ENCODE results near the gene POLR1A. TPM values are rescaled to one million over a fixed set of nuclear protein-coding genes. Genes with fewer than 3 reads are reported as not detected.

The POLR1A gene
- total RNA-seq, 1 donor from 2014 or later, result 17.2 TPM

DNA sequence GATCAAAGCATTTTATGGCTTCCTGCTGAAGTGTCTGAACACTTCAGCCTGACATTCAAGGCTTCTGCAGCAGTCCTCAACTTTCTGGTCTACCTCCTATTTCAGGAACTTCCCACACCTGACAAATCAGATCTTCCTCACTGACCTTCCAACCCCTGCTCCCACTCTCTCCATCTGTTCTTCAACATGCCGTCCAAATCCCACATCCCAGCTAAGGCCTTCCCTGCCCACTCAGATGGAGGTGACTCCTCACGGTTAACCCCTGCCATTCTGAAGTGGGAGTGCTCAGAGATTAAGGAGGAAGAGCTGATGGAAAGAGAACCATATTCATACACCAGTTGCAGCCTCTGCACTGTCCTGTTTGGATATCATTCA, 104.8 kb downstream of the POLR1A start:
- Histone ChIP-seq H3K27ac (peak overlapping the region; percentile 84), H3K36me3 (no peaks in the 10 kb centered on the region), H3K4me1 (peaks cover 52% of the 10 kb centered on the region), H3K9me3 (no peaks in the 10 kb centered on the region), H3K4me3 (no peak overlapping the region), H3K27me3 (no peaks in the 10 kb centered on the region)
- DNase-seq (ENCODE audit: extremely low spot score in 2 of 2), result no peak
- intact Hi-C loops (cut with DNase I), result no loop called here
- TF ChIP-seq, protein P1, sequence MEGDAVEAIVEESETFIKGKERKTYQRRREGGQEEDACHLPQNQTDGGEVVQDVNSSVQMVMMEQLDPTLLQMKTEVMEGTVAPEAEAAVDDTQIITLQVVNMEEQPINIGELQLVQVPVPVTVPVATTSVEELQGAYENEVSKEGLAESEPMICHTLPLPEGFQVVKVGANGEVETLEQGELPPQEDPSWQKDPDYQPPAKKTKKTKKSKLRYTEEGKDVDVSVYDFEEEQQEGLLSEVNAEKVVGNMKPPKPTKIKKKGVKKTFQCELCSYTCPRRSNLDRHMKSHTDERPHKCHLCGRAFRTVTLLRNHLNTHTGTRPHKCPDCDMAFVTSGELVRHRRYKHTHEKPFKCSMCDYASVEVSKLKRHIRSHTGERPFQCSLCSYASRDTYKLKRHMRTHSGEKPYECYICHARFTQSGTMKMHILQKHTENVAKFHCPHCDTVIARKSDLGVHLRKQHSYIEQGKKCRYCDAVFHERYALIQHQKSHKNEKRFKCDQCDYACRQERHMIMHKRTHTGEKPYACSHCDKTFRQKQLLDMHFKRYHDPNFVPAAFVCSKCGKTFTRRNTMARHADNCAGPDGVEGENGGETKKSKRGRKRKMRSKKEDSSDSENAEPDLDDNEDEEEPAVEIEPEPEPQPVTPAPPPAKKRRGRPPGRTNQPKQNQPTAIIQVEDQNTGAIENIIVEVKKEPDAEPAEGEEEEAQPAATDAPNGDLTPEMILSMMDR (IDR thresholded peaks at IDR 0.05), result no peak
- TF ChIP-seq POLR2AphosphoS5 (IDR thresholded peaks at IDR 0.05; ENCODE audit: insufficient read depth in 1 of 2, low read depth in 1 of 2), result no peak

DNA sequence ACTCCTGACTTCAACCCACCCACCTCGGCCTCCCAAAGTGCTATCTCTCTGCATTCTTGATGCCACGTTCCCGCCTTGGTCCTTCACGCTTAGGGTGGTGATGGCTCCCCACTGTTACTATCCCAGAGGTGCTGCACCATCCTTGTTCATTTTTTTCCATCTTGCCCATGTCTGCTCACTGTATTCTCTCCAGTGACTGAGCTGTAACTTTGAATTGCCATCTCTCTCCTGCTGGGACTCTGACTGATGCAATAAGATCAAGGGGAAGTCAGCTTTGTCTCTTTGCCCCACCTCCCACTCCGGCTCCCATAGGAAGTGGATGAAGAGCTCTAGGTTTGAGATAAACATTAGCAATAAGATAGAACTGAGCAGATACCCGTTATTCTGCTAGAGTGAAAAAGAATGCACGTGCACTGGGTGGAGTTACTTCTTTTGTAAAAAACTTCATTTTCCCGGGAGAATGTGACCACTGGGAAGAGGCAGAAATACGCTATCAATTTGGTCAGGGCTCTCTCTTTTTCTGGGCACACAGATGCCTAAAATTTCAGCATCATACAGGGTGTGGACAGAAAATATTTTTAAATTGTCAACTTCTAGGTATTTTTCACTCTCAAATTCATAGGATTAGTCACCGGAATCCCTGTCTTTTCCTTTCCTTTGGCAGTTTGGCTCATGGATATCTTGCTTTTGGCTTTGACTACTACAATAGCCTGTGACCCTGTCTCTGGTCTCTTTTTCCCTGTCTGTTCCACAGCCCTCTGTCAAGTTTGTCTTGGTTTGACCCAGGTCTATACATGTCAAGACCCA, 105.4 kb downstream of the POLR1A start:
- H3K4me1 ChIP-seq, result peaks cover 58% of the 10 kb centered on the region
- no peaks in the 10 kb centered on the region for H3K9me3 ChIP-seq
- no peaks in the 10 kb centered on the region for H3K27me3 ChIP-seq
- no peak overlapping the region for H3K4me3 ChIP-seq
- TF ChIP-seq POLR2AphosphoS5 (IDR thresholded peaks at IDR 0.05; ENCODE audit: insufficient read depth in 1 of 2, low read depth in 1 of 2) (no peak), POLR2A (IDR thresholded peaks at IDR 0.05) (no peak)
- TF ChIP-seq, protein P1 (IDR thresholded peaks at IDR 0.05), result no peak
- H3K27ac ChIP-seq, result peak overlapping the region; percentile 84
- no peaks in the 10 kb centered on the region for H3K36me3 ChIP-seq
- DNase-seq (ENCODE audit: extremely low spot score in 2 of 2), result no peak
- intact Hi-C loops (cut with DNase I), result no loop called here

DNA sequence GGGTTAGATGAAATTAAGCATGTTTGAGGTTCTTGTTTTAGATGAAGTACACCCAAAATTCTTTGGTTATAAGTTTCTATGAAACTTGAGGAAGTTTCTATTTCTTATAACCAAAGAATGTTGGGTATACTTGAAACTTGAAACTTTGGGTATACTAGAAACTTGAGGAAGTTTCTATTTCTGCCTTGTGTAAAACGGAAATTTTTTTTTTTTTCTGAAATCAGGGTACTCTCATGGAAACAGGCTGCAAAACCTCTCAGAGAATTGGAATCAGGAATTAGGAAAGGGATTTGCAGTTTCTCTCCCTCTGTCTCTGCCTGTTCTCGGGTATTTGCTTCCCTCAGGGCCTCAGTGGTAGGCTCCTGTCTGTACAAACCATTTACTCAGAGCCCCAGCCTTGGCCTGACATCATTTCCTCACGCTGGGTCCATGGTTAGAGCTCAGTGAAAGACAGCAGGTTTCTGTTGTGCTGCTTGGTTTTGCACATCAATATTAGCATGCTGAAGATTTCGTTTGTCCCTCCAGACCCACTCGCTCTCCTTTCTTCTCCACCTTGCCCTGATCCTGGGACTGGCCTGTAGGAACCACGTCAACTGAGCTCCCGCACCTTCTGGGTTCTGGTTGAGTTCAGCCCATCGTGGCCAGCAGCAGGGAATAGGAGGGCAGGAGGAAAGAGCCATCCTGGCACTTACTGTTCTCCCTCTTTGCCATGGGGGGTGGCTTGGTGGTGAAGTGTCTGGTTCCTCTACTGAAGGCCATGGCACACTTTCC, 106.4 kb downstream of the POLR1A start:
- H3K36me3 ChIP-seq, result no peaks in the 10 kb centered on the region
- peak overlapping the region; percentile 84 for H3K27ac ChIP-seq
- DNase-seq (ENCODE audit: extremely low spot score in 2 of 2), result no peak
- H3K4me3 ChIP-seq, result no peak overlapping the region
- TF ChIP-seq POLR2AphosphoS5 (IDR thresholded peaks at IDR 0.05; ENCODE audit: insufficient read depth in 1 of 2, low read depth in 1 of 2), result no peak
- no peak for TF ChIP-seq POLR2A (IDR thresholded peaks at IDR 0.05)
- TF ChIP-seq, protein P1 (IDR thresholded peaks at IDR 0.05), result no peak
- intact Hi-C loops (cut with DNase I), result loop anchor here (10.0 kb wide), 1 partner anchor 76 kb away; no protein-coding TSS in a partner anchor
- peaks cover 66% of the 10 kb centered on the region for H3K4me1 ChIP-seq
- no peaks in the 10 kb centered on the region for H3K27me3 ChIP-seq
- no peaks in the 10 kb centered on the region for H3K9me3 ChIP-seq

DNA sequence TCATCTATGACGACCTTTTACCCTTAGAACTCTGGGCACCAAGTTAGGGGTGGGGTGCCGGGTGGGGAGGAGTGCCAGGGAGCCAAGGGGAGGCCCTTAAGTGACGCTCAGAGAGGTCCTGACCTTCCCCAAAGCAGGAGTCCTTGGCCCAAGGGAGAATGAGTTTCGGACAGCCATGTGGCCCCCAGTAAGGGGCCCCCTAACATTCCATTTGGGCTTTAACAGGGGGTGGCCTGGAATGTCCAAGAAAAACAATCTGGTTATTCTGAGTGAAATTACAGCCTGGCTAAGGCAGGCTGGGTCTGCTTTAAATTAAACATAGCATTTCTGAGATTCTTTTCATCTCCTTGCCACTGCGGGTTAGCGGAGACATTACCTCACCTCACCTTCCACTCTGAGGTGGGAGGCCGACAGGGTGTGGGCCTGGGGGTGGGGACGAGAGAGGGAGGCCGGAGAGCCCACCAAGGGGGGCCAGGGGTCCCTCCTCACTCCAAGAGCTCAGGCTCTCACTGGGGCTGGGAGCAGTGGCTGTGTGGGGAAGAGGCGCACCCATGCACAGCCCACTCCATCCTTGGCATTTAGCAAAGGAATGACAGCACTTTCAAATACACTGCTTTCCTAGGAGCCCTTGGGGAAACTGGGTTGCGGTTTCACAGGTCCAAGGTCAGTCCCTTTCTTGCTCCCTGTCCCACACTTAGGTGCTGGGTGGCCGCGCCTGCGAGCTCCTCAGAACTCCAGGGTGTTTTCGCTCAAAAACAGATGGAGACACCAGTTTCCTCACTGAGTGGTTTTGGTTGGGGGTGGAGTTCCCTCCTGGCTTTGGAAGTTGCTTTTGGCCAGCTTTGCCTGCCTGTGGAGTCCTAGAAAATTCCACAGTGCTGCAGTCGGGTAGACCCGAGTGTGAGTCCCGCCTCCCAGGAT, 107.4 kb downstream of the POLR1A start:
- no peak for DNase-seq (ENCODE audit: extremely low spot score in 2 of 2)
- intact Hi-C loops (cut with DNase I), result loop anchor here (10.0 kb wide), 1 partner anchor 76 kb away; no protein-coding TSS in a partner anchor
- Histone ChIP-seq H3K27ac (peak overlapping the region; percentile 84), H3K27me3 (no peaks in the 10 kb centered on the region), H3K4me1 (peaks cover 75% of the 10 kb centered on the region), H3K9me3 (no peaks in the 10 kb centered on the region), H3K4me3 (no peak overlapping the region), H3K36me3 (no peaks in the 10 kb centered on the region)
- no peak for TF ChIP-seq POLR2A (IDR thresholded peaks at IDR 0.05)
- TF ChIP-seq, protein P1 (IDR thresholded peaks at IDR 0.05), result no peak
- TF ChIP-seq POLR2AphosphoS5 (IDR thresholded peaks at IDR 0.05; ENCODE audit: insufficient read depth in 1 of 2, low read depth in 1 of 2), result peak in 1 of 2 donors; percentile 42
